Muscle layer of duodenum (tissue), 2 donors: ENCODE measurements around the gene CC2D2A.

Source experiments
- H3K27ac ChIP-seq: one replicate; pipeline ENCODE4 v1.7.0; 2013; ENCODE audit warnings: mild to moderate bottlenecking, low read length
- H3K27me3 ChIP-seq: one replicate; pipeline ENCODE4 v1.7.0; 2013; ENCODE audit warnings: low read depth, mild to moderate bottlenecking, control low read depth, low read length
- H3K36me3 ChIP-seq, 2 donors: one replicate each; pipeline ENCODE4 v1.7.0; 2013; ENCODE audit warnings: low read length in 2 of 2, control low read depth in 1 of 2, mild to moderate bottlenecking in 1 of 2; ENCODE audit not compliant: insufficient read depth in 2 of 2, control insufficient read depth in 1 of 2
- H3K4me1 ChIP-seq, 2 donors: one replicate each; pipeline ENCODE4 v1.7.0; 2013; ENCODE audit warnings: low read length in 2 of 2, mild to moderate bottlenecking in 2 of 2, control low read depth in 1 of 2, moderate library complexity in 1 of 2; ENCODE audit not compliant: insufficient read depth in 2 of 2, control insufficient read depth in 1 of 2
- H3K4me3 ChIP-seq, 2 donors: one replicate each; pipeline ENCODE4 v1.7.0; 2013; ENCODE audit warnings: low read length in 2 of 2, low read depth in 1 of 2, mild to moderate bottlenecking in 1 of 2
- H3K9me3 ChIP-seq, 2 donors: one replicate each; pipeline ENCODE4 v1.7.0; 2013; ENCODE audit warnings: low read length in 2 of 2, control low read depth in 1 of 2, mild to moderate bottlenecking in 1 of 2; ENCODE audit not compliant: control insufficient read depth in 1 of 2
- donor health status: healthy.

Gene CC2D2A

GRCh38 chr4:15443371-15444160 lies 26.1 kb upstream of the CC2D2A start:
- no peaks in the 10 kb centered on the region for H3K9me3 ChIP-seq
- no peaks in the 10 kb centered on the region for H3K4me1 ChIP-seq
- no peaks in the 10 kb centered on the region for H3K36me3 ChIP-seq
- H3K27ac ChIP-seq, result no peak overlapping the region
- no peaks in the 10 kb centered on the region for H3K27me3 ChIP-seq
- no peak overlapping the region for H3K4me3 ChIP-seq

GRCh38 chr4:15444276-15444675 lies 25.4 kb upstream of the CC2D2A start:
- Histone ChIP-seq H3K27ac (no peak overlapping the region), H3K4me1 (no peaks in the 10 kb centered on the region), H3K9me3 (no peaks in the 10 kb centered on the region), H3K27me3 (no peaks in the 10 kb centered on the region), H3K4me3 (no peak overlapping the region), H3K36me3 (no peaks in the 10 kb centered on the region)

GRCh38 chr4:15444879-15445547 lies 24.7 kb upstream of the CC2D2A start:
- Histone ChIP-seq H3K36me3 (no peaks in the 10 kb centered on the region), H3K4me3 (no peak overlapping the region), H3K27ac (no peak overlapping the region), H3K4me1 (no peaks in the 10 kb centered on the region), H3K27me3 (no peaks in the 10 kb centered on the region), H3K9me3 (no peaks in the 10 kb centered on the region)

GRCh38 chr4:15451181-15451865 lies 18.4 kb upstream of the CC2D2A start:
- Histone ChIP-seq H3K9me3 (no peaks in the 10 kb centered on the region), H3K4me3 (no peak overlapping the region), H3K27me3 (no peaks in the 10 kb centered on the region), H3K27ac (no peak overlapping the region), H3K4me1 (peaks cover 0 to 23% of the 10 kb centered on the region in 2 donors), H3K36me3 (no peaks in the 10 kb centered on the region)

- H3K36me3 ChIP-seq, result no peaks in the 10 kb centered on the region
- H3K4me1 ChIP-seq, result peaks cover 0 to 23% of the 10 kb centered on the region in 2 donors
- no peak overlapping the region for H3K4me3 ChIP-seq
- H3K27ac ChIP-seq, result peak overlapping the region; percentile 8
- no peaks in the 10 kb centered on the region for H3K9me3 ChIP-seq
- H3K27me3 ChIP-seq, result no peaks in the 10 kb centered on the region
Measured at GRCh38 chr4:15451866-15452765, 17.6 kb upstream of the CC2D2A start.

- no peaks in the 10 kb centered on the region for H3K9me3 ChIP-seq
- no peak overlapping the region for H3K27ac ChIP-seq
- H3K27me3 ChIP-seq, result no peaks in the 10 kb centered on the region
- no peak overlapping the region for H3K4me3 ChIP-seq
- H3K4me1 ChIP-seq, result peaks cover 0 to 23% of the 10 kb centered on the region in 2 donors
- H3K36me3 ChIP-seq, result no peaks in the 10 kb centered on the region
Measured at GRCh38 chr4:15455290-15455689, 14.4 kb upstream of the CC2D2A start.

- Histone ChIP-seq H3K27ac (no peak overlapping the region), H3K27me3 (no peaks in the 10 kb centered on the region), H3K9me3 (no peaks in the 10 kb centered on the region), H3K4me1 (peaks cover 0 to under 1% of the 10 kb centered on the region in 2 donors), H3K36me3 (no peaks in the 10 kb centered on the region), H3K4me3 (no peak overlapping the region)
Measured at GRCh38 chr4:15457406-15458201, 12.1 kb upstream of the CC2D2A start.

GRCh38 chr4:15458616-15459015 lies 11.1 kb upstream of the CC2D2A start:
- H3K27me3 ChIP-seq, result no peaks in the 10 kb centered on the region
- H3K36me3 ChIP-seq, result no peaks in the 10 kb centered on the region
- H3K27ac ChIP-seq, result no peak overlapping the region
- no peaks in the 10 kb centered on the region for H3K4me1 ChIP-seq
- no peaks in the 10 kb centered on the region for H3K9me3 ChIP-seq
- H3K4me3 ChIP-seq, result no peak overlapping the region

GRCh38 chr4:15459706-15460105 lies 10.0 kb upstream of the CC2D2A start:
- Histone ChIP-seq H3K27me3 (no peaks in the 10 kb centered on the region), H3K9me3 (no peaks in the 10 kb centered on the region), H3K36me3 (no peaks in the 10 kb centered on the region), H3K4me3 (no peak overlapping the region), H3K4me1 (no peaks in the 10 kb centered on the region), H3K27ac (no peak overlapping the region)

GRCh38 chr4:15466596-15466995 lies 3.1 kb upstream of the CC2D2A start:
- no peak overlapping the region for H3K4me3 ChIP-seq
- peaks cover 0 to 17% of the 10 kb centered on the region in 2 donors for H3K4me1 ChIP-seq
- H3K27me3 ChIP-seq, result no peaks in the 10 kb centered on the region
- no peak overlapping the region for H3K27ac ChIP-seq
- H3K36me3 ChIP-seq, result no peaks in the 10 kb centered on the region
- H3K9me3 ChIP-seq, result no peaks in the 10 kb centered on the region
